HEK293T (cell line): ENCODE measurements around the gene LRP1B.

Experiments
- BHLHE40 ChIP-seq: fragments of 450-650 bp; IDR thresholded peaks from 2 replicates; pipeline ENCODE4 v1.6.1; 2016; ENCODE audit warnings: mild to moderate bottlenecking, moderate library complexity, borderline replicate concordance
- CTBP1 ChIP-seq: fragments of 450-650 bp; IDR thresholded peaks from 2 replicates; pipeline ENCODE4 v1.6.1; 2016; ENCODE audit warnings: borderline replicate concordance
- FOXA1 ChIP-seq: fragments of 450-650 bp; IDR thresholded peaks from 2 replicates; pipeline ENCODE4 v1.6.1; 2016; ENCODE audit warnings: mild to moderate bottlenecking
- FOXK2 ChIP-seq: fragments of 450-650 bp; IDR thresholded peaks from 2 replicates; pipeline ENCODE4 v1.6.1; 2016; ENCODE audit warnings: mild to moderate bottlenecking
- FOXM1 ChIP-seq: fragments of 450-650 bp; IDR thresholded peaks from 2 replicates; pipeline ENCODE4 v1.6.1; 2017; ENCODE audit warnings: mild to moderate bottlenecking, borderline replicate concordance
- HDGF ChIP-seq: fragments of 450-650 bp; IDR thresholded peaks from 2 replicates; pipeline ENCODE4 v1.6.1; 2017; ENCODE audit warnings: antibody characterized with exemption, borderline replicate concordance
- LEF1 ChIP-seq: fragments of 450-650 bp; IDR thresholded peaks from 2 replicates; pipeline ENCODE4 v1.6.1; 2017; ENCODE audit warnings: mild to moderate bottlenecking, borderline replicate concordance
- NFRKB ChIP-seq: fragments of 450-650 bp; IDR thresholded peaks from 2 replicates; pipeline ENCODE4 v1.6.1; 2016; ENCODE audit warnings: mild to moderate bottlenecking, moderate library complexity
- SP1 ChIP-seq: fragments of 450-650 bp; IDR thresholded peaks from 2 replicates; pipeline ENCODE4 v1.6.1; 2017
- SUZ12 ChIP-seq: fragments of 450-650 bp; IDR thresholded peaks from 2 replicates; pipeline ENCODE4 v1.6.1; 2016; ENCODE audit warnings: mild to moderate bottlenecking
- TARDBP ChIP-seq: fragments of 450-650 bp; IDR thresholded peaks from 2 replicates; pipeline ENCODE4 v1.6.1; 2016
- ZNF384 ChIP-seq: fragments of 450-650 bp; IDR thresholded peaks from 2 replicates; pipeline ENCODE4 v1.6.1; 2016
- TF ChIP-seq, protein P1 (sequence below): fragments of 450-650 bp; IDR thresholded peaks from 2 replicates; pipeline ENCODE4 v1.6.1; 2016

DNA sequence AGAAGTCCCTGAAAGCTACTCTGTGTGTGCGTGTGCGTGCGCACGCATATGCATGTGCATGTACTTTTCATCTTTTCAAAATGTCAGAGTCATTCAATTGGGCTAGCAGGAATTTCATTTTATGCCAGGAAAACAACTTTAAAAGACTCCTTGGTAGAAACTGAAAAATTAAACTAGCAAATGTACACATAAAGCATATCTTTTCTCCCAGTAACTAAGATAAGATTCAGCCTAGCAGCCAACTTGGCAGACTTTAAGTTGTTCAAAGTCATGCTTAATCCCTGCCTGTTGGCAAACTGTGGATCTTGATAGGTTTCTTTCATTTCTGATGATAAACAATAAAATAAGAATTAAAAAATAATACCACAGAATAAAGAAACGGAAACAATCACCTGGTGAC is 1129.1 kb downstream of the LRP1B start:
- TF ChIP-seq LEF1 (no peak), ZNF384 (no peak), FOXA1 (no peak), BHLHE40 (no peak), SP1 (no peak), FOXM1 (no peak), HDGF (no peak), SUZ12 (no peak), TARDBP (no peak), FOXK2 (no peak), CTBP1 (no peak), NFRKB (no peak)
- TF ChIP-seq, protein P1, sequence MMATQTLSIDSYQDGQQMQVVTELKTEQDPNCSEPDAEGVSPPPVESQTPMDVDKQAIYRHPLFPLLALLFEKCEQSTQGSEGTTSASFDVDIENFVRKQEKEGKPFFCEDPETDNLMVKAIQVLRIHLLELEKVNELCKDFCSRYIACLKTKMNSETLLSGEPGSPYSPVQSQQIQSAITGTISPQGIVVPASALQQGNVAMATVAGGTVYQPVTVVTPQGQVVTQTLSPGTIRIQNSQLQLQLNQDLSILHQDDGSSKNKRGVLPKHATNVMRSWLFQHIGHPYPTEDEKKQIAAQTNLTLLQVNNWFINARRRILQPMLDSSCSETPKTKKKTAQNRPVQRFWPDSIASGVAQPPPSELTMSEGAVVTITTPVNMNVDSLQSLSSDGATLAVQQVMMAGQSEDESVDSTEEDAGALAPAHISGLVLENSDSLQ: no peak
